BE2C (cell line): ENCODE data around the gene PPP2R5C.

Experiments used
- DNase-seq: peaks from one replicate; pipeline ENCODE4 v3.0.0-alpha.2; 2020
- H3K27me3 ChIP-seq: fragments of 250-450 bp; sonication (Bioruptor Pico); 2 replicates; pipeline ENCODE4 v1.5.1; 2020; ENCODE audit warnings: mild to moderate bottlenecking
- H3K36me3 ChIP-seq: fragments of 250-450 bp; sonication (Bioruptor Pico); 2 replicates; pipeline ENCODE4 v1.5.1; 2020; ENCODE audit warnings: mild to moderate bottlenecking
- H3K4me1 ChIP-seq: fragments of 250-450 bp; sonication (Bioruptor Pico); 2 replicates; pipeline ENCODE4 v1.5.1; 2020
- H3K4me3 ChIP-seq: 2 replicates; pipeline ENCODE4 v1.5.1; 2011; ENCODE audit warnings: low read depth, low read length
- H3K9me3 ChIP-seq: fragments of 250-450 bp; sonication (Bioruptor Pico); 2 replicates; pipeline ENCODE4 v1.5.1; 2020
- CTCF ChIP-seq: IDR thresholded peaks from 2 replicates; pipeline ENCODE4 v1.5.1; 2012; ENCODE audit warnings: mild to moderate bottlenecking, low read depth, low read length

Gene PPP2R5C

DNA sequence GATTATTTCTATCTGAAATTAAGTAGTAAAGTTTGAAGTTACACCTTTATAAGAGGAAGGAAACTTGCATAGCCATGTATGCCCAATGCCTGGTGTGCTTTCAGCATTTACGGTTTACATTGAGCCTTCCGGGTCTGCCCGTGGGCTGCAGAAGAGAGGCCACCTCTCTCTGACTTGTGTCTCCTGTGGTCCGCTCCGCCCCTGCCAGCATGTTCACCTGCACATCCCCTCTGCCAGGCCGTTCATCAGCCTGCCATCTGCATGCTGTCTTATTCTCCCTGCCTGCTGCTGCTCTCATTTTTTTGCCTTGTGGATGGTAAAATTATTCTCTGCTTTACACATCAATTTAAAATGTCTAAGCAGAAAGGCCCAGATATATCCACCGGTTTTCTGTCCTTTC lies 161.4 kb downstream of the PPP2R5C start:
- no peak for DNase-seq
- Histone ChIP-seq H3K4me1 (no peaks in the 10 kb centered on the region; the same call in 1 of the 2 replicates), H3K36me3 (peaks cover 20% of the 10 kb centered on the region), H3K27me3 (no peaks in the 10 kb centered on the region), H3K9me3 (no peaks in the 10 kb centered on the region), H3K4me3 (no peak overlapping the region)
- no peak for TF ChIP-seq CTCF

- Histone ChIP-seq H3K27me3 (no peaks in the 10 kb centered on the region), H3K4me1 (no peaks in the 10 kb centered on the region; the same call in 1 of the 2 replicates), H3K4me3 (no peak overlapping the region), H3K36me3 (peaks cover 25% of the 10 kb centered on the region), H3K9me3 (no peaks in the 10 kb centered on the region)
- DNase-seq, result no peak
- TF ChIP-seq CTCF, result no peak
Measured at GRCh38 chr14:101925152-101925551, 163.6 kb downstream of the PPP2R5C start.

DNA sequence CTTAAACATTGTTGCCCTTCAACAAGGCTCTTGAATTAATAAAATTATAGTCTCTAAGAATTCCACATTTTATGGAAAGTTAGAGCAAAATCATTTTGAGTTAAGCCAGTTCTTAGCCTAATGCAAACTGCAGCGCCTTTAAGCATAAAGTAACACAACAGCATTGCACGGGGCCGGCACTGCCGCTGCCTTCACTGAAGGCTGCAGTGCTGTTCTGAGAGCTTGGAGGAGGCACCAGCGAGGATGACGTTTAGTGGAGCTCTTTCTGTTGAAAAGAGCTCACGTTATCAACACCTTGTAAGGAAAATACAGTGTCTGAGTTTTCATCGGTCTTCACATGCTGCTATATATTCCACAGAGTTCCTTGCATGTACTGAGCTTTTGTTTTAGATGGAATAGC lies 164.6 kb downstream of the PPP2R5C start:
- Histone ChIP-seq H3K4me3 (no peak overlapping the region), H3K27me3 (no peaks in the 10 kb centered on the region), H3K36me3 (peaks cover 25% of the 10 kb centered on the region), H3K4me1 (no peaks in the 10 kb centered on the region; the same call in 1 of the 2 replicates), H3K9me3 (no peaks in the 10 kb centered on the region)
- no peak for DNase-seq
- no peak for TF ChIP-seq CTCF

- TF ChIP-seq CTCF, result no peak
- no peaks in the 10 kb centered on the region for H3K27me3 ChIP-seq
- no peak for DNase-seq
Measured at GRCh38 chr14:101926620-101927019, 165.1 kb downstream of the PPP2R5C start.

GRCh38 chr14:101927859-101928258 lies 166.3 kb downstream of the PPP2R5C start:
- peak; percentile 81 for DNase-seq

More at GRCh38 chr14:101926620-101927019, 165.1 kb downstream of the PPP2R5C start:
- H3K4me3 ChIP-seq, result no peak overlapping the region
- H3K4me1 ChIP-seq, result no peaks in the 10 kb centered on the region; the same call in 1 of the 2 replicates
- no peaks in the 10 kb centered on the region for H3K9me3 ChIP-seq
- H3K36me3 ChIP-seq, result peaks cover 22% of the 10 kb centered on the region

More at GRCh38 chr14:101927859-101928258, 166.3 kb downstream of the PPP2R5C start:
- no peaks in the 10 kb centered on the region for H3K9me3 ChIP-seq
- no peak overlapping the region for H3K4me3 ChIP-seq
- no peaks in the 10 kb centered on the region for H3K27me3 ChIP-seq
- peaks cover 22% of the 10 kb centered on the region for H3K36me3 ChIP-seq
- H3K4me1 ChIP-seq, result no peaks in the 10 kb centered on the region; the same call in 1 of the 2 replicates
- no peak for TF ChIP-seq CTCF
